GM21526 (cell line): Measurements from ENCODE around the gene HSD17B14.
"Not testable (repeated sequence)": the region's sequence is repeated elsewhere in the genome, so short reads cannot be mapped to it uniquely, and the experiment has no call there.

Source experiments
- ATAC-seq: cut with Tn5 transposase; IDR thresholded peaks from one replicate; pipeline ENCODE4 v1.9.1; 2021; ENCODE audit warnings: moderate library complexity; ENCODE audit not compliant: unreplicated experiment, low FRiP score

Gene HSD17B14

DNA sequence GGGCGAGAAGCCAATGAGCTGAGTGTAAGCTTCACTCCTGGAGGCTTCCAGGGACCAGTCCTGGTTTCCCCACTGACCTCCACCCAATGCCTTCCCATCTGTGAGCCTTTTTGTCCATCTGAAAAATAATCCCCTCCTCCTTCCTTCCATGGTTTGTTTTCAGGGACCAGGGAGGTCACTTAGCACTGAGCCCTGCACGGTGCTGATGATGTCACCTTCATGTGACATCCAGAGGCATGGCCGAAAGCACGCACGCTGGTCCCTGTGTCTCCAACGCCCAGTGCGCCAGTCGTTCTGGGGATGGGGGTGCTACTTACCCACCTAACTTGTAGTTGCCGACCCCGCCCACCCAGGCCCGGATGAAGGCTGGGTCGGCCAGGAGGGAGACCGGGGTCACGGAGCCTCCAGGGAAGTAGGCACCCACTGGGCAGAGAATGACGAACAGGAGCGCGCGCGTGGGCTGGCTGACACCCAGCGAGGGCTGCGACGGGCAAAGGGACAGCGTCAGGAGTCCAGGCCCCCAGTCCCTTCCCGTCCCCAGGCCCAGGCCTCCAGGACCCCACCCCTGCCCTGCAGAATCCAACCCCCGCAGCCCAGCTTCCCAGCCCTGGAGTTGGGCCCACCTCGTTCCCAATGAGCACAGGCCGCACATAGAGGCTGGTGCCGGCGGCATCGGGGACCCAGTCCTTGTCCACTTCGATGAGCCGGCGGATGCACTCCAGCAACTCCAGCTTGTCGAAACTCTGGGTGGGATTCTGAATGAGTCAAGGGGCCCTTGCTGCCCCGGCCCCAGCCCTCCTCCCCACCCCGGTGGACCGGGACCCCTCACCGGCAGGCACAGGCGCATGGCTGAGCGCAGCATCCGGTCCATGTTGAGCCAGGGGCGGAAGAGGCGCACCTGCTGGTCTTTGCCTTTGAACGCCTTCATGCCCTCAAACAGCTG lies 36.7 kb downstream of the HSD17B14 start:
- no peak for ATAC-seq

DNA sequence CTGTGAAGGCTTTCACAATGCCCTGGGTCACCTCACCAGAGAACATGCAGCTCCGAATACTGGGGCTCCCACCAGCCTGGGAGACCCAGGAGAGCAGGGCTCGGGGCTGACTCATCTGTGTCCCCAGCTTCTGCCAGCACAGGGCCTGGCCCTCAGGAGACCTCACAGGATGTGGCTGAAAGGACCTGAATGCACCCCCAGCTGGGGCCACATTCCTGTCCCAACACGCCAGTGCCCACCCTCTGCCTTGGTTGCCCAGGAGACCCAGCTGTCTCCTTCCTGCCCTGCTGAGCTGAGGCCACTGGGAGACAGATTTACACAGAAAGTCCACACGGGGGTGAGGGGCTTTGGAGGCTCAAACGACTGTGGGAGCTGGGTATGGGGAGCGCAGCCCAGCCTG lies 37.4 kb downstream of the HSD17B14 start:
- no peak for ATAC-seq

DNA sequence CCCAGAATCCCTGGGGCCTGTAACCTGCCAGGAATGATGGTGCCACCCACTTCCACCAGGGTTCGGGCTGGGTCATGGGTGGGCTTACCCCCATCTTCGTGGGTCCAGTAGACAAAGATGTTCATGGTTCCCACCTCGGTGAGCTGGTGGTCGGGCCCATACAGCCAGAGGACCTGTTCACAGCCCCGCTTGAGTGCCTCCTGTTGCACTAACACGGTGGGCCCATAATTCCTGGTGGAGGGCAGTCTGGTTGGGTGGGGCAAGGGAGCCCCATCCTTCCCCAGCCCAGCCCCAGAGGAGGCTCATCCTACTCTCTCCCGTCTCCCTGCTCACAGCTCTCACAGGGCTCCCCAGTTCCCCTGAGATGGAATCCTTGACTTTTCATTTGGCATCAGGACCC lies 39.2 kb downstream of the HSD17B14 start:
- no peak for ATAC-seq

DNA sequence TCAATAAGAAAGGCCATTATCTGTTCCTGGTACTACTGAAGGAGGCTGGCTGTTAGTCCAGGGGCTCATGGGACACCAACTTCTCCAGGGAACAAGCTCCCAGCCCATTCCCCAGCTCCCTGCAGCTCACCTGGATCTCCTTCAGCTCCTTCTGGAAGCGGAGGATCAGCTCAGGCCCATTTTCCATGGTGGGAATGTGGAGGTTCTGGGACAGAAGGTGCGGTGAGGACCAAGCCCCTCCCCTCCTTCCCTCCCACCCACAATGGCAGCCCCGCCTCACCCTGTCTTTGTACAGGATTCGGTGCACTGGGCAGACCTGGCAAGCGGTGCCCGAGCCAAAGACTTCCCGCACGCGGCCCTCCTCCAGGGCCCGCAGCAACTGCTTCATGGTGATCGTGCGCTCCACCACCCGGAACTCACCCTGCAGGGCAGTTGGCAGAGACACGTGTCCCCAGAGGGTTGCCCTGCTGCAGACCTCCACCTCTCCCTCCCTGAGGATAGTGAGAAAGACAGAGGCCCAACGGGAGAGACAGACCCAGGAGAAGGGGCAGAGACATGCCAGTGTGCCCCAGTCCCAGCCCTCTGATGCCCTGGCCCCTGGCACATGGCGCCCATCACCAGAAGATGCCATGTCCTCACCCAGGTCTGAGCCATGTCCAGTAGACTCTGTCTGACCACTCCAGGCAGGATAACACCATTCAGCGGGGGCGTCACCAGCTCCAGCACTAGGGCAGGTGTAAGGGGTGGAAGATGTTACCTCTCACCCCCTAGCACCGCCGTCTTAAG lies 39.8 kb downstream of the HSD17B14 start:
- ATAC-seq = no peak

DNA sequence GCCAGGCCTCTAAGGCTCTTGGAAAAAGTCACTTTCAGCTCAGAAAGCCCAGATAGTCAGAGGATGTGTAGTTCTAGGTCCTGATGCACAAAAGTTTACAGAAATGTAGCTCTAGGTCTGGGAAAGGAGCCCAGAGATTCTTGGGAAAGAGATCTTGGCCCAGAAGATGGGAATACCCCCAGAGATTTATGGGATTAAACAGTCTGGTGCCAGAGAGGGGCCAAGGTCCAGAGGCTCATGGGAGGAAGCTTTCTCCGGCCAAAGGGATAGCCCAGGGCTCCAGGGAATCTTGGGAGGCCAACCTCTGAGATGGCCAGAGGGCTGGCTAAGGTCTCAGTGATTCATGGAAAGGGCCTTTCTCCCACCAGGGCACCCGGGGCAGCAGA lies 40.6 kb downstream of the HSD17B14 start:
- ATAC-seq = no peak

DNA sequence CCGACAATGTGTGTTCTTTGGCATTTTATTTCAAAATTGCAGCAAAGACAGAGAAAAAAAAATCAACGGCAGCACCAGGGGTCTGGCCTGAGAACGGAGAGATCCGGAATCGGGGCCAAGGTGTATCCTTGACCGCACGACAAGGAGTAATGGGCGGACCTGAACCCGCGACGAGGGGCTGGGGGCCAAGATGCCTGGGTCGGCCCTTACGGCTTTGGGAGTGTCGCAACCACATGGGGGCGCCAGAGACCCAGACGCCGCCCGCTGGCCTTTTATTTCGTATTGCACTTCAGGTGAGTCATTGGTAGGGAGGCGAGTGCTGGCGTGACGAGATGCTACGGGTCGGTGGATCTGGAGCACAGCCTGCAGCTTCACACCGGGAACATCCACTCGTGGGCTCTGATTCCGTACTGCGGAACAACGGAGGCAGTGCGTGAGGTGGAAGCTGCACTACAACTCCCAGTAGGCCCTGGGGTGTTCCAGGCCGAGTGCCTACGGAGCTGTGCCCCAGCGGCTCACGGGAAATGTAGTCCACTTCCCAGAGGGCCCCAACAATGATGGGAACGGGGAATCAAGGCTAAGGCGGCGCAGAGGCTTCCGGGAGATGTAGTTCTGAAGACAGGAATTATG lies 41.1 kb downstream of the HSD17B14 start:
- ATAC-seq = peak; percentile 63

DNA sequence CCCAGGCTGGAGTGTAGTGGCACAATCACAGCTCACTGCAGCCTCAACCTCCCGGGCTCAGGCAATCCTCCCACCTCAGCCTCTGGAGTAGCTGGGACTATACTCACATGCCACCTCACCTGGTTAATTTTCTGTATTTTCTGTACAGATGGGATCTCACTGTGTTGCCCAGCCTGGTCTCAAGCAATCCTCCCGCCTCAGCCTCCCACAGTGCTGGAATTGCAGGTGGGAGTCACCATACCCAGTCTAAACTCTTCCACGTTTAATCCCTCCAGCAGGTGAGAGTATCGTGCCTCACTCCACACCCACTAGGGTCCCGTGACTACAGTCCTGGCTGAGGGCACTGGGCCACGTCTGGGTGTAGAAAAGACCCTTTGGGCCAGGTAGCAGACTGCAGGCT lies 42.0 kb downstream of the HSD17B14 start:
- no peak for ATAC-seq

DNA sequence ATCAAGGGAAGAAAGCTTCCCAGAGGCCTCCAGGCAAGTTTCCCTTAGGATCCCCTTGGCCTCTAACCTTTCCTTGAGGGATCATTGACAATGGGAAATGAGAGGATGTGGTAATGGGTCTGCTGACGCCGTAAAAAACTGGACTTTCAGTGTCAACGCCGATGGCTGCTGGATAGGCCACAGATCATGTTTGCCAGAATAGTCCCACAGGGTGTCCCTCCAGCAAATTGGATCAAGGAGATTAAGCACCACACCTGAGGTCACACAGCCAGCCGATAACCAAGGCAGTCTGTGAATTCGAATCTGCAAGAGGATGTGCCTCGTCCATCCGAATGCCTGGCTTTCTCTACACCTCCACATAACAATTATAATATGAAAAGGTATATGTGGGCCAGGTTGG lies 43.0 kb downstream of the HSD17B14 start:
- no peak for ATAC-seq

DNA sequence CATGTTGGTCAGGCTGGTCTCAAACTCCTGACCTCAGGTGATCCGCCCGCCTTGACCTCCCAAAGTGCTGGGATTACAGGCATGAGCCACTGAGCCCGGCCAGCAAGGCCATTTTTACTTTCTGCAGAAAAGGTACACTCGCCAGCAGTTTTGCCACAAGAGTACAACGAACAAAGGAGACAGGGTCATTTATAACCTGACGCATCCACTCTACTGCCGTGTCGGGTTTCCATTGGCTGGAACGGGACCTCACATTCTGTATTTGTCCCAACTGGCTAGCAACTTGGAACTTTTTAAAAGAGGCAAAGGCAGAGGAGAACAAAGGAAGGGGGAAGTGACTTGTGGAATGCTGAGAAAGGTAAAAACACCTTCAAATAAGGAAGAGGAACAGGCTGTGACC lies 49.0 kb downstream of the HSD17B14 start:
- ATAC-seq = not testable (repeated sequence)

DNA sequence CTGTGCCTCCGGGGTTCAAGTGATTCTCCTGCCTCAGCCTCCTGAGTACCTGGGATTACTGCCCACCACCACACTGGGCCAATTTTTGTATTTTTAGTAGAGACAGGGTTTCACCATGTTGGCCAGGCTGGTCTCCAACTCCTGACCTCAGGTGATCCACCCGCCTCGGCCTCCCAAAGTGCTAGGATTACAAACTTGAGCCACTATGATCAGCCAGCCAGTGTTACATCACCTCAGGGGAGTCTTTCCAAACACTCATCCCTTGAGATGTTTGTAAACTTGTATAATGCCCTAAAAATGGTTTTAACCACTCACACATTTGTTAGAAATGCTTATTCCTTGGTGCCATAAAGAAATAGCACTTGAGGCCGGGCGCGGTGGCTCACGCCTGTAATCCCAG lies 49.9 kb downstream of the HSD17B14 start:
- ATAC-seq = not testable (repeated sequence)

DNA sequence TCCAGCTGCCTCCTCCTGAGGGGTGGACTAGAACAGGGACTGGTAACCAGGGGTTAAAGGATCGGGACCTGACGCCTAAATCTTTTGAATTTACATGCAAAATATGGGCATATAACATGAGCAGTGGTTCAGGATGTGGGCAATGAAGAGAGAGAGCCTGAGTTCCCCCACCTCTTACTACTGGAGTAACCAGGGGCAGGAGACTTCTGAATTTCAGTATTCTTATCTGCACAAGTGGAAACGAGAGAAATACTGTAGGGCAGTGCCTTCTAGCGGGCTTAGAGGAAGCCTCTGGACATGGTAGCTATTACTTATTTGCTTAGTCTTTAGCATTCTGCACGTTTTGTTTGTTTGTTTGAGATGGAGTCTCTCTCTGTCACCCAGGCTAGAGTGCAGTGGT lies 51.8 kb downstream of the HSD17B14 start:
- ATAC-seq = no peak

DNA sequence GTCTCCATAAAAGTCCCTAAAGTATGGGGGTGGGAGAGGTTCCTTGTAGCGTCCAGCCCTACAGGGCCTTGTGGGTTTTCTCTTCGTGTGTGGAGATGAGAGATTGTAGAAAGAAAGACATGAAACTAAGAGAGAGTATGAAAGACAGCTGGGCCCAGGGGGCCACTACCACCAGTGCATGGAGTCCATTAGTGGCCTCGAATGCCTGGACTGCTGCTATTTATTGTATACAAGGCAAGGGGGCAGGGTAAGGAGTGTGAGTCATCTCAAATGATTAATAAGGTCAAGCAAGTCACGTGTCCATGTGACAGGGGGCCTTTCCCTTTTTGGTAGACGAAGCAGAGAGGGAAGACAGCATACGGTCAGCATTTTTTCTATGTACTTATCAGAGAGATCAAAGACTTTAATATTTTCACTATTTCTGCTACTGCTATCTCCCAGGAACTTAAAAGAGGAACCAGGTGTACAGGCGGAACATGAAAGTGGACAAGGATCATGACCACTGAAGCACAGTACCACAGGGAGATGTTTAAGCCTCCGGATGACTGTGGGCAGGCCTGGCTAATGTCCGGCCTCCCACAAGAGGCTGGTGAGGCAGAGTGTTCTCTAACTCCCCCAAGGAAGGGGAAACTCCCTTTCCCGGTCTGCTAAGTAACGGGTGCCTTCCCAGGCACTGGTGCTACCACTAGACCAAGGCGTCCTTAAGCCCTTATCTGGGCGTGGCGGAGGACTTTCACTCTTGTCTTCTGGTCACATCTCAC lies 55.5 kb downstream of the HSD17B14 start:
- ATAC-seq = no peak

DNA sequence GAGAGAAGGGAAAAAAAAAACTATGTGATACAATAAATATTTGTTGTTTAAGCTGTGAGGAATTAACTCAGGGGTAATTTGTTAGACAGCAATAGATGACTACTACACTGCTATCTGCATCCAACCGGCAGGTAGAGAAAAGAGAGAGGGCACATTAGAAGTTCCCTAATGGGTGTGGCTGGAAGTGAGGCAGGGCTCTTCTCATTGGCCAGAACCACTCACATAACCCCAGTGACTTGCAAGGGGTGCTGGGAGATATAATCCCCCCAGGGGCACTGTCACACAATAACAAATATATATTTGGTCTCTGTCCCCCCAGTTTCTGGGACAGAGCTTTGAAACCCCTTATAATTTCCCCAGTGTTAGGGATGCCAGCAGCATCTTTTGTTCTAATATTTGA lies 56.7 kb downstream of the HSD17B14 start:
- ATAC-seq = no peak

DNA sequence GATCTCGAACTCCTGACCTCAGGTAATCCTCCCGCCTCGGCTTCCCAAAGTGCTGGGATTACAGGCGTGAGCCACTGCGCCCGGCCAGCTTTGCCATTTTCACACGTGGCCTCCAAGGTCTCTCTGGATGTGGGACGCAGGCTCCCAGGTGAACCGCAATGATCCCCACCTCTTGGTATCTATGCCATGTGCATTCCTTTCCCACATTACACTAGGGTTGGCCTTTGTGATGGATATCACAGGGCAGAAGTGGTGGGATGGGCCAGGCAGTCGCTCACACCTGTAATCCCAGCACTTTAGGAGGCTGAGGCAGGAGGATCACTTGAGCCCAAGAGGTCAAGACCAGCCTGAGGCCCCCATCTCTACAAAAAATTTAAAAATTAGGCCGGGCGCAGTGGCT lies 58.6 kb downstream of the HSD17B14 start:
- ATAC-seq = no peak

DNA sequence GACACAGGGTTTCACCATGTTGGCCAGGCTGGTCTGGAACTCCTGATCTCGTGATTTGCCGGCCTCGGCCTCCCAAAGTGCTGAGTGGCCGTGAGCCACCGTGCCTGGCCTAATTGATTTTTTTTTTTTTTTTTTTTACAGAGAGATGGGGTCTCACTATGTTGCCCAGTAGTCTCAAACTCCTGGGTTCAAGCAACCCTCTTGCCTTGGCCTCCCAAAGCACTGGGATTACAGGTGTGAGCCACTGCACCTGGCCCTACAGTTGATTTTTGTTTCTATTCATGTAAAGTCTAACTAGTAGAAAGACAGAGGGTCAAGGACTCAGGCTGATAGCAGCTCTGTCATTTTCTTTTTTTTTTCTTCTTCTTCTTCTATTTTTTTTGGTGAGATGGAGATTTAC lies 59.2 kb downstream of the HSD17B14 start:
- ATAC-seq = no peak

DNA sequence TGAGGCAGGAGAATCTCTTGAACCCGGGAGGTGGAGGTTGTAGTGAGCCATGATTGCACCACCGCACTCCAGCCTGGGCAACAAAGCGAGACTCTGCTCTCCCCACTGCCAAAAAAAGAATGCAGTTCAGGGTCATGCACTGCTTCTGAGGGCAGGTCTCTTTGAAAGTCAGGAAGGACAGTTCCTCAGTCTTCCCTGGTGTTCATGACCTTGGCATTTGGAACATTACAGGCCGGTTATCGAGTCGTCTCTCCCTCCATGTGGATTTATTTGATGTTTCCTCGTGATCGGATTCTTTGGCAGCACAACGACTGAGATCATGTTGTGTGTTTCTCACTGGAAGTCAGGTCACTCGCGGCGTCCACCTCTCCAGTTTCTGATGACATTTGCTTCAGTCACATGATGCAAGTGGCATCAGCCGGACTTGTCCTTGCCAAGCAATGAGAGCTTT lies 63.8 kb downstream of the HSD17B14 start:
- no peak for ATAC-seq

DNA sequence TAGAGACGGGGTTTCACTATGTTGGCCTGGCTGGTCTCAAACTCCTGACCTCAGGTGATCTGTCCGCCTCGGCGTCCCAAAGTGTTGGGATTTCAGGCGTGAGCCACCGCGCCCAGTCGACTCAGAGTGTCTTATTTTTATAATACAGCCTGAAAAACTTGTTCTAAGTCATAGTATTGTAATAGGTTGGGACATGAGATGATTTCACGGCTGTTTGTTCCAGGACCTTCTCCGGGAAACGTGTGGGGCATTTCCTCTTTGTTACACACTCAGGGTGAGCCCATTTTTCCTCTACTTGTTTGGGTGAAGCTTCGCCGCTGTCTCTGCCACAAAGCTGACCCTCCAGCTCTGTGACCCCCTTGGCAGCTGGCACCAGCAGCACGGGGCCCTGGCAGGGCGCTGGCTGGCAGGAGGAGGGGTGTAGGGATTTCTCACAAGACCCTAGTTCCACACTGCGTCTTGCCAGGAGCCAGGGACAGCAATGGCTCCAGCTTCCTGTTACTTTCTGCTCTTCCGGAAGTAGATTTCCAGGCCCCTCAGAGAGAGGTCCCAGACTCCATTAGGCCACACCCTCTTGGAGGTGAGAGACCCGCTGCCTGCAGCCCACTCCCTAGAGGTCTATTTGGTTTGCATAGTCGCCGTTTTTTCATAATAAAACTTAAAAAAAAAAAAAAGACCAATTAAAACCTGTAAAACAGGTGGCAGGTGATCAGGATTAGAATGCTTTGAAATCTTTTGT lies 65.4 kb downstream of the HSD17B14 start:
- ATAC-seq = no peak

DNA sequence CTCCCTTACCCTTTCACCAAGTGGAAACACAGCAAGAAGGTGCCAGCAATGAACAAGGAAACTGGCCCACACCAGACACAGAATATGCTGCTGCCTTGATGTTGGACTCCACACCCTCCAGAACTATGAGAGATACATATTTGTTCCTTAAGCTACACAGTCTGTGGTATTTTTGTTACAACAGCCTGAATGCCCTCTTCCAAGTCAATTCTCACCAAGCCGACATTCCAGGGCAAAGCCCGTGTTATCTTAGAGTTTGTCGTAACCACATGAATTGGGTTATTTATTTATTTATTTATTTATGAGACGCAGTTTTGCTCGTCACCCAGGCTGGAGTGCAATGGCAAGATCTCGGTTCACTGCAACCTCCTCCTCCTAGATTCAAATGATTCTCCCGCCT lies 66.0 kb downstream of the HSD17B14 start:
- ATAC-seq = no peak

DNA sequence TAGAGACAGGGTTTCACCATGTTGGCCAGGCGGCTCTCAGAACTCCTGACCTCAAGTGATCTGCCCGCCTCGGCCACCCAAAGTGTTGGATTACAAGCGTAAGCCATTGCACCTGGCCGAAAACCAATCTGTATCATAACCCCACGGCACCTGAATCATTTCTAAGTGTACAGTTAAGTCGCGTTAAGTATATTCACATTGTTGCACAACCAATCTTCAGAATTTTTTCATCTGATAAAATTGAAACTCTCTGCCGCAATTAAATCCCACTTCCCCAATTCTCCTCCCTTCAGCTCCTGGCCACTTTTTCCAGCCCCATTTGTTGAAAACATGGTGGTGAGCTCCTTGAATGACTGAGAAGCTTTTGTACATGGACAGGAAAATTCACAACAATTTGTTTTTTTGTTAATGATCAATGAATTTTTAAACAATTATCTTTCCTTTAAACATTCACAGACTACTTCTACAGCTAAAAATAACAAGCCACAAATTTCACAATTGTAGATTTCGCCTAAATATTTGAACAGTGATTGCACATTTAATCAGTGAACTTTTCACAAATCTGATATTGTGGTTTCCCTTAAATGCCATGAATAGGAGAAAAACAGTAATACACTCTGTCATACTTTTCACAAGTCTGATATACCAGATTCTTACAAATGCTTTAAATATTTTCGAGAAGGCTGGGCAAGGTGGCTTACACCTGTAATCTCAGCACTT lies 67.1 kb downstream of the HSD17B14 start:
- no peak for ATAC-seq
